B cell (primary cell): Measurements from ENCODE around the gene YIPF4. TPM values are rescaled to one million over a fixed set of nuclear protein-coding genes. Genes with fewer than 3 reads are reported as not detected.
"Not testable (repeated sequence)": the region's sequence is repeated elsewhere in the genome, so short reads cannot be mapped to it uniquely, and the experiment has no call there.

ENCODE experiments used
- ATAC-seq: fragments of 200-7000 bp; cut with Tn5 transposase; one replicate; pipeline ENCODE4 v1.10.0; 2021; ENCODE audit warnings: low read depth, mild to moderate bottlenecking, moderate number of reproducible peaks, moderate library complexity
- CTCF ChIA-PET: fragments of 350-600 bp; sonication (Branson Sonifier 250); formaldehyde crosslinking; loops from one replicate; lab custom pipeline; 2021; ENCODE audit warnings: antibody characterized with exemption, inconsistent platforms; lab: Charles Lee
- POLR2A ChIA-PET: fragments of 350-600 bp; sonication (Branson Sonifier 250); formaldehyde crosslinking; loops from one replicate; lab custom pipeline; 2021; ENCODE audit warnings: antibody characterized with exemption; lab: Charles Lee
- DNase-seq: peaks from one replicate; pipeline ENCODE4 v3.0.0; 2013
- H2AFZ ChIP-seq: 2 replicates; pipeline ENCODE4 v1.6.1; 2012; ENCODE audit warnings: mild to moderate bottlenecking, low read depth, low read length; ENCODE audit not compliant: insufficient read depth, poor library complexity, severe bottlenecking
- H3K27ac ChIP-seq, 2 donors: 1 replicate in 1 of 2; 2 replicates in 1 of 2; pipeline ENCODE4 v1.5.1; 2012 to 2013; ENCODE audit warnings: low read length in 2 of 2, mild to moderate bottlenecking in 2 of 2, moderate library complexity in 1 of 2
- H3K27me3 ChIP-seq, 4 experiments: fragments of 200-600 bp in 1 of 4; sonication (generic) in 1 of 4; replicated peaks in 1 of 4; 1 replicate in 2 of 4; 2 replicates in 2 of 4; pipeline versions ENCODE4 v1.6.1 to v1.7.0; 2013 to 2016; ENCODE audit warnings: low read length in 3 of 4, mild to moderate bottlenecking in 2 of 4, mixed read lengths in 1 of 4, moderate library complexity in 1 of 4; ENCODE audit not compliant: insufficient read depth in 4 of 4, control insufficient read depth in 3 of 4; ENCODE audit errors: control extremely low read depth in 1 of 4
- H3K36me3 ChIP-seq, 2 experiments: replicated peaks in 1 of 2; 1 replicate in 1 of 2; 2 replicates in 1 of 2; pipeline versions ENCODE4 v1.6.1 to v1.7.1; 2013; ENCODE audit warnings: low read length in 1 of 2; ENCODE audit not compliant: insufficient read depth in 2 of 2, control insufficient read depth in 1 of 2; ENCODE audit errors: control extremely low read depth in 1 of 2, extremely low read depth in 1 of 2
- H3K4me1 ChIP-seq, 2 donors: fragments of 200-600 bp in 1 of 2; sonication (generic) in 1 of 2; 1 replicate in 1 of 2; 2 replicates in 1 of 2; pipeline versions ENCODE4 v1.5.1 to v1.6.1; 2013 to 2017; ENCODE audit warnings: low read length in 2 of 2; ENCODE audit not compliant: control insufficient read depth in 2 of 2, insufficient read depth in 2 of 2
- H3K4me2 ChIP-seq: replicated peaks from 2 replicates; pipeline ENCODE3; 2012; ENCODE audit warnings: mild to moderate bottlenecking, low read depth, low read length; ENCODE audit not compliant: poor library complexity, severe bottlenecking
- H3K4me3 ChIP-seq, 5 experiments: fragments of 200-600 bp in 1 of 5; sonication (generic) in 1 of 5; 1 replicate in 3 of 5; 2 replicates in 2 of 5; pipeline versions ENCODE4 v1.5.1 to v1.7.0; 2011 to 2016; ENCODE audit warnings: low read length in 4 of 5, mild to moderate bottlenecking in 4 of 5, low read depth in 2 of 5, control low read depth in 1 of 5, moderate library complexity in 1 of 5; ENCODE audit not compliant: insufficient read depth in 1 of 5; ENCODE audit errors: control extremely low read depth in 1 of 5, extremely low read depth in 1 of 5
- H3K79me2 ChIP-seq: fragments of 200-600 bp; sonication (generic); one replicate; pipeline ENCODE4 v1.6.0; 2016; ENCODE audit warnings: low read length; ENCODE audit not compliant: control insufficient read depth, insufficient read depth
- H3K9ac ChIP-seq: fragments of 200-600 bp; sonication (generic); 2 replicates; pipeline ENCODE4 v1.6.1; 2017; ENCODE audit warnings: mild to moderate bottlenecking, low read length, moderate library complexity
- H3K9me3 ChIP-seq, 3 donors: one replicate each; pipeline versions ENCODE4 v1.6.1 to v1.7.1; 2013; ENCODE audit warnings: low read length in 2 of 3; ENCODE audit not compliant: control insufficient read depth in 2 of 3, insufficient read depth in 1 of 3; ENCODE audit errors: control extremely low read depth in 1 of 3
- H4K20me1 ChIP-seq: 2 replicates; pipeline ENCODE4 v1.6.0; 2012; ENCODE audit warnings: mild to moderate bottlenecking, low read length; ENCODE audit not compliant: insufficient read depth, control insufficient read depth, poor library complexity, severe bottlenecking
- H3K27ac Mint-ChIP-seq: one replicate; pipeline ENCODE4 v1.8.0; 2021; ENCODE audit warnings: mixed read lengths
- H3K27me3 Mint-ChIP-seq: one replicate; pipeline ENCODE4 v1.8.0; 2021; ENCODE audit warnings: mixed read lengths
- H3K4me1 Mint-ChIP-seq: one replicate; pipeline ENCODE4 v1.8.0; 2021; ENCODE audit warnings: mixed read lengths
- H3K4me3 Mint-ChIP-seq: one replicate; pipeline ENCODE4 v1.8.0; 2021; ENCODE audit warnings: mixed read lengths
- H3K9me3 Mint-ChIP-seq: one replicate; pipeline ENCODE4 v1.8.0; 2022; ENCODE audit warnings: mixed read lengths; ENCODE audit not compliant: insufficient read depth
- EZH2 ChIP-seq: IDR thresholded peaks from 2 replicates; pipeline ENCODE4 v1.6.1; 2012; ENCODE audit warnings: borderline replicate concordance, low read depth, mild to moderate bottlenecking, moderate library complexity, low read length; ENCODE audit not compliant: insufficient read depth, poor library complexity, severe bottlenecking
- WGBS: methylation state at CpG from one replicate; pipeline ENCODE4 v1.1.5; 2013; ENCODE audit warnings: missing lambda C conversion rate; ENCODE audit not compliant: insufficient coverage; 5-methylcytosine and 5-hydroxymethylcytosine counted together
- intact Hi-C: fragments of 100-400 bp; cut with micrococcal nuclease; formaldehyde crosslinking; loops from one replicate; pipeline ENCODE4 v1.10.0; 2022
- polyA plus RNA-seq: library from polyadenylated mRNA; depleted of rRNA; stranded (reverse); fragments of >200 nt; gene quantifications from 2 replicates; pipeline ENCODE4 v1.2.3, GENCODE V29; 2012
- total RNA-seq, 2 donors: library from RNA; stranded (reverse); fragments of 120-200 nt in 1 of 2; gene quantifications; 1 replicate in 1 of 2; 2 replicates in 1 of 2; pipeline versions ENCODE4 v1.2.3 to v1.2.4, GENCODE V29; 2013 to 2022
- TF ChIP-seq, protein P1 (sequence below): fragments of 200-600 bp; IDR thresholded peaks from one replicate; pipeline ENCODE4 v1.8.0; 2022; ENCODE audit warnings: antibody characterized with exemption, mild to moderate bottlenecking

Gene YIPF4
- total and polyA plus RNA-seq, 2 donors (not counting 1 experiment from before 2014, with no cell fraction given): 3.4 to 42.4 TPM

DNA sequence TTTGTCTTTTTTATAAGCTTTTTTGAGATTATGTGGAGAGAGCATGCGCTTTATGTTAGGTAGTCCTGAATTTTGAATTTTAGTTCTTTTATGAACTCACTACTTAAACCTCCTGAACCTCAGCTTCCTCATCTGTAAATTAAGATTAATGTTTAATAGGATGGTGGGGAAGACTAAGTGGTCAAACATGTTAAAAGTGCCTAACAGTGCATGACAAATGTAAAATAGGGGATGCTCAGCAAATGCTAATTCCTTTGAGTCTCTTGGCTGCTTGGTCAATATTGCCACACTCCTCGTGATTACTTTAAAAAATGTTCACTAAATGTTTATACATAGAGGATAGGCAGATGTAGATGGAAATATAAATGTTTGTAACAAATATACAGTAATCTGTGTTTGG lies 85.9 kb downstream of the YIPF4 start:
- no peaks in the 10 kb centered on the region for H3K27me3 ChIP-seq
- H3K9me3 ChIP-seq: no peaks in the 10 kb centered on the region
- H3K9ac ChIP-seq: no peak overlapping the region
- ChIA-PET CTCF (no interaction called here), POLR2A (no interaction called here)
- peaks cover 40 to 49% of the 10 kb centered on the region in 2 donors for H3K4me1 ChIP-seq
- ATAC-seq: no peak
- TF ChIP-seq, protein P1, sequence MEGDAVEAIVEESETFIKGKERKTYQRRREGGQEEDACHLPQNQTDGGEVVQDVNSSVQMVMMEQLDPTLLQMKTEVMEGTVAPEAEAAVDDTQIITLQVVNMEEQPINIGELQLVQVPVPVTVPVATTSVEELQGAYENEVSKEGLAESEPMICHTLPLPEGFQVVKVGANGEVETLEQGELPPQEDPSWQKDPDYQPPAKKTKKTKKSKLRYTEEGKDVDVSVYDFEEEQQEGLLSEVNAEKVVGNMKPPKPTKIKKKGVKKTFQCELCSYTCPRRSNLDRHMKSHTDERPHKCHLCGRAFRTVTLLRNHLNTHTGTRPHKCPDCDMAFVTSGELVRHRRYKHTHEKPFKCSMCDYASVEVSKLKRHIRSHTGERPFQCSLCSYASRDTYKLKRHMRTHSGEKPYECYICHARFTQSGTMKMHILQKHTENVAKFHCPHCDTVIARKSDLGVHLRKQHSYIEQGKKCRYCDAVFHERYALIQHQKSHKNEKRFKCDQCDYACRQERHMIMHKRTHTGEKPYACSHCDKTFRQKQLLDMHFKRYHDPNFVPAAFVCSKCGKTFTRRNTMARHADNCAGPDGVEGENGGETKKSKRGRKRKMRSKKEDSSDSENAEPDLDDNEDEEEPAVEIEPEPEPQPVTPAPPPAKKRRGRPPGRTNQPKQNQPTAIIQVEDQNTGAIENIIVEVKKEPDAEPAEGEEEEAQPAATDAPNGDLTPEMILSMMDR: no peak
- no peak for TF ChIP-seq EZH2
- no CpG with 5 or more reads among the region's 2 CpGs for WGBS
- Mint-ChIP-seq H3K4me1 (peaks cover 72% of the 10 kb centered on the region), H3K4me3 (no peak overlapping the region), H3K27me3 (no peaks in the 10 kb centered on the region), H3K27ac (no peak overlapping the region), H3K9me3 (peaks cover 2% of the 10 kb centered on the region)
- peaks cover 100% of the 10 kb centered on the region for H3K79me2 ChIP-seq
- H3K36me3 ChIP-seq: peaks cover 3% of the 10 kb centered on the region in 2 experiments
- peak overlapping the region; percentile 12 for H3K4me2 ChIP-seq
- intact Hi-C loops: no loop called here
- H2AFZ ChIP-seq: no peak overlapping the region
- no peak for DNase-seq
- H3K27ac ChIP-seq: peak overlapping the region in 1 of 2 donors; percentile 47
- peaks cover 69% of the 10 kb centered on the region for H4K20me1 ChIP-seq
- H3K4me3 ChIP-seq: no peak overlapping the region

DNA sequence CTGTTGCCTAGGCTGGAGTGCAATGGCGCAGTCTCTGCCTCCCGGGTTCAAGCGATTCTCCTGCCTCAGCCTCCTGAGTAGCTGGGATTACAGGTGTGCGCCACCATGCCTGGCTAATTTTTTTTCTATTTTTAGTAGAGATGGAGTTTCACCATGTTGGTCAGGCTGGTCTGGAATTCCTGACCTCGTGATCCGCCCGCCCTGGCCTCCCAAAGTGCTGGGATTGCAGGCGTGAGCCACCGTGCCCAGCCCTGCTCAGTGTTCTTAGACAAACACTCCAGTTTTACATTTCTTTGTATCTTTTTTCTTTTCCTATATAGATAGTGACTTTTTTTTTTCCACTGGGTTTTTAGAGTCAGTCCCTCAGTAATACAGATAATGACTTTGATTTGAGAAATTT lies 86.6 kb downstream of the YIPF4 start:
- WGBS: 97% methylated on average over 4 of the region's 9 CpGs
- DNase-seq, H3K27ac ChIP-seq, H3K36me3 ChIP-seq, H3K27me3 Mint-ChIP-seq, ATAC-seq, H3K27me3 ChIP-seq, H3K27ac Mint-ChIP-seq, H3K9ac ChIP-seq, H3K9me3 ChIP-seq, intact Hi-C loops, H2AFZ ChIP-seq, POLR2A ChIA-PET, H3K4me3 ChIP-seq, H3K4me2 ChIP-seq, H3K9me3 Mint-ChIP-seq: not testable (repeated sequence)
- Histone ChIP-seq H3K79me2 (peaks cover 100% of the 10 kb centered on the region), H4K20me1 (peaks cover 73% of the 10 kb centered on the region), H3K4me1 (peaks cover 33 to 45% of the 10 kb centered on the region in 2 donors)
- CTCF ChIA-PET: interaction anchor here (0.5 kb wide), 1 partner anchor 389 kb away, joined by 3 read pairs; no protein-coding TSS in a partner anchor
- Mint-ChIP-seq H3K4me3 (peak overlapping the region; percentile 0), H3K4me1 (peaks cover 71% of the 10 kb centered on the region)

DNA sequence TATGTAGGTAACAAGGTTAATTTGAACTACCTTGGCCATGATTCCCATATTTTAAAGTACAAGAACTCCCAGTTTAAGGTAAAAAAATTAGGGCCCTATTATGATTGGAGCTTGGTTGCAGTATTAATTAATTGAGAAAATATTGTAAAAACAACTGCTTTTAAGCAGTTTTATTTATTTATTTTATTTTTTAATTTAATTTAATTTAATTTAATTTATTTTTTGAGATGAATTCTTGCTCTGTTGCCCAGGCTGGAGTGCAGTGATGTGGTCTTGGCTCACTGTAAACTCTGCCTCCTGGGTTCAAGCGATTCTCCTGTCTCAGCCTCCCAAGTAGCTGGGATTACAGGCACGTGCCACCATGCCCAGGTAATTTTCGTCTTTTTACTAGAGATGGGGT lies 88.0 kb downstream of the YIPF4 start:
- H3K27ac ChIP-seq, H3K36me3 ChIP-seq, H3K4me2 ChIP-seq, H2AFZ ChIP-seq, DNase-seq, H3K4me3 ChIP-seq, H3K27ac Mint-ChIP-seq, CTCF ChIA-PET, ATAC-seq, H3K4me3 Mint-ChIP-seq, H3K9me3 ChIP-seq, intact Hi-C loops, H3K9me3 Mint-ChIP-seq, H3K27me3 Mint-ChIP-seq, H3K9ac ChIP-seq, H3K27me3 ChIP-seq: not testable (repeated sequence)
- 96% methylated on average over 3 of the region's 3 CpGs for WGBS
- H3K4me1 Mint-ChIP-seq: peaks cover 67% of the 10 kb centered on the region
- Histone ChIP-seq H3K4me1 (peaks cover 22 to 32% of the 10 kb centered on the region in 2 donors), H4K20me1 (peaks cover 74% of the 10 kb centered on the region), H3K79me2 (peaks cover 99% of the 10 kb centered on the region)
- POLR2A ChIA-PET: interaction anchor here (0.7 kb wide), 1 partner anchor 1201 kb away, joined by 5 read pairs; no protein-coding TSS in a partner anchor
